ENCODE measurements around the gene RRP12.

Gene RRP12

GRCh38 chr10:97307866-97308780, 93.0 kb downstream of the RRP12 start:
- no peak for DNase-seq

DNA sequence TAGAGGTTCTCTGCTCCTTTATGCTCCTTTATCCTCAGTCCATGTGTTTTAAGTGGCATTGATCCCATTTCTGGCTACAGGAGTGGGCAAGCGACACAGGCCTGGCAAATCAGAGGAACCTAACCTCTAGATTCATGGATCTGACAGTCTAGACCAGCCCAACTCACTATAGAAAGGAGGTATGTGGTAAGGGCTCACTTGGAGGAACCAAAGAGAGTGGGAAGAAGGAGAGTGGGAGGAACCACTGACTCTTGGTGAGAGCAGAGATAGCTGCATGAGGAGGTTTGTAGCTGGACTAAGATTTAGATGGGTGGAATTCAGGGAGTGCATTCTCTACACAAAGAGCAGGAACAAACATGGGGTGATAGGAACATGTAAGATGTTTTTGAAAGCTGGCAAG, 93.7 kb downstream of the RRP12 start:
- no peak for DNase-seq

All from activated gamma-delta T cell (primary cell).